ENCODE data around the gene RPRD1B.
"Not testable (repeated sequence)": the region's sequence is repeated elsewhere in the genome, so short reads cannot be mapped to it uniquely, and the experiment has no call there.

RPRD1B gene

DNA sequence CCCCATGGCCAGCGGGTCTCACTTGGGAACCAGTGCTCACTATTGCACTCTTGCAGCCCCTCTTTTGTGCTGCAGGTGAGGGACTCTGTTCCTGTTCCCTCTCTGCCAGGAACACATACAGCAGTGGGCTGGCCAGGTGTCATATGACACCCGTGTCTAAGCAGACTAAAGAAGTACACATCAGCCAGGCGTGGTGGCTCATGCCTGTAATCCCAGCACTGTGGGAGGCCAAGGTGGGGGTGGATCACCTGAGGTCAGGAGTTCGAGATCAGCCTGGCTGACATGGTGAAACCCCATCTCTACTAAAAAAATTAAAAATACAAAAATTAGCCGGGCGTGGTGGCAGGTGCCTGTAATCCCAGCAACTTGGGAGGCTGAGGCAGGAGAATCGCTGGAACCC is 74.4 kb downstream of the RPRD1B start:
- DNase-seq, result not testable (repeated sequence)

- DNase-seq, result no peak
Measured at GRCh38 chr20:38108438-38108985, 75.0 kb downstream of the RPRD1B start.

- no peak for DNase-seq
Measured at GRCh38 chr20:38108986-38109541, 75.5 kb downstream of the RPRD1B start.

DNA sequence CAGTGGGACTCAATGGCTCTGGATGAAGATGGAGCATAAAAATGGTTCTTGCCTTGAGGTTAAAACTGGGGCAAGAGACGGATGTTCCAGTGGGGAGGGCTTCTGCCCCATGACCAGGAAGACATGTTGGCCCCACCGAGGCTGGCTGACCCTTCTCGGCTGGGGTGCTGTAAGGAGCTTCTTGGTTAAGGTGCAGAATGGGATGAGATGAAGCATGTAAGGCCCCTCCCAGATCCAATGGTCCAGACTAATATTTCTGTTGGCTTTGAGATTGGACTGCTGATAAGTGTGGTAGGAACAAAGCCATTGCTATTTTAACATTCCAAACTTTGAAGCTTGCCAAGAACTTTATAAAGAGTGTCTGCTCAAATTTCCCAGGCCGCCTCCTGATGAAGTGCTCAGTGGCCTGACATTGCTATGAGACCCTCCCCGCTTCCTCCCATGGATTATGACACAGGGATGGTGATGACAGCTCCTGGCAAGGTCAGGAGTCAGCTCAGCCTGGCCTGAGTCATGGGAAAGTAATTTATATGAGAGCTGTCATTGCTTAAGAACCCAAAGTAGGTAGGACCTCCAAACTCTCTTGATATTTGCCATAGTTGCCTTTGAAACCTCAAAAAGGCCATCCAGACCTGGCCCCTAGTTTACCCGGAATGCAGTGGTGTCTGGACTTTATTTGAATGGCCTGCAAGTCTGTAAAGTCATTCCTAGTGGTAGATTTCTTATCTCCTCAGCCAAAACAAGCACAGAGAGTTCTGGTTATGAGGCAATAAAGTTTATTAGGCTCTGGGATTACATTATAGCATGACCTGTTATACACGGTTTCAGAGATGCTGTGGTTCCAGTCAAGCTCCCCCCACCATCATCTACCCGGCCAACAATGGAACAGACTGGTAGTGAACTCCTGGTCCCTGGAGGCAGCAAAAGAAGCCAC is 76.3 kb downstream of the RPRD1B start:
- no peak for DNase-seq

DNA sequence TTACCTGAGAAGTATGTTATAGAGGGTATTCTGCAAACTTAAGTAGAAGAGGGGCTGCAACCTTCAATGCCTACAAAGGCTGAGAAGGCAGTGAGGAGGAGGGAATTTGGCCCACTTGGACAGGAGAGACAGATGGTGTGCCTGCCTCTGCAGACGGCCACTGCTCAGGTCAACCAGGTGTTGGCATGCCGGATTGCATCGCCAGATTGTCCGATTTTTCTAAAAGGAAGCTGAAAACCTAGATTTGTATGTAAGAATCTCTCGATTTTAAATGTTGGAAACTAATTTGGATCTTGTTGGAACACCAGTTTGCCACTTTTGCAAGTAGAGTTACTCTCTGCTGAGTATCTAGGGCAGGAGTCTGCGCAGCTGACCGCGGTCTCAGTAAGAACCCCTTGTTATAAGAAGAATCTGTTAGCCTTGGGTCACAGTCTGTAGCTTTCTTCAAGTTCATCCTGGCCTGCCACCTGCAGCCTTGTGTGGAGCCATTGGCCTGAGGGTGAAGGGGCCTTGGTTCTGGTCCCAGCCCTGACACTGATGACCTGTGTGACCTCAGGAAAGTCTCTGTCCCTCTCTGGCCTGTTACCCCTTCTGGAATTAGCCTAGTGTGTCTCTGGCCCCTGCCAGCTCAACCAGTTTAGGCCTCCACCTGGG is 77.1 kb downstream of the RPRD1B start:
- no peak for DNase-seq

GRCh38 chr20:38111366-38112232 is 78.1 kb downstream of the RPRD1B start:
- DNase-seq, result no peak

GRCh38 chr20:38112261-38112929 is 78.8 kb downstream of the RPRD1B start:
- DNase-seq, result no peak

- no peak for DNase-seq
Measured at GRCh38 chr20:38112930-38113294, 79.4 kb downstream of the RPRD1B start.

DNA sequence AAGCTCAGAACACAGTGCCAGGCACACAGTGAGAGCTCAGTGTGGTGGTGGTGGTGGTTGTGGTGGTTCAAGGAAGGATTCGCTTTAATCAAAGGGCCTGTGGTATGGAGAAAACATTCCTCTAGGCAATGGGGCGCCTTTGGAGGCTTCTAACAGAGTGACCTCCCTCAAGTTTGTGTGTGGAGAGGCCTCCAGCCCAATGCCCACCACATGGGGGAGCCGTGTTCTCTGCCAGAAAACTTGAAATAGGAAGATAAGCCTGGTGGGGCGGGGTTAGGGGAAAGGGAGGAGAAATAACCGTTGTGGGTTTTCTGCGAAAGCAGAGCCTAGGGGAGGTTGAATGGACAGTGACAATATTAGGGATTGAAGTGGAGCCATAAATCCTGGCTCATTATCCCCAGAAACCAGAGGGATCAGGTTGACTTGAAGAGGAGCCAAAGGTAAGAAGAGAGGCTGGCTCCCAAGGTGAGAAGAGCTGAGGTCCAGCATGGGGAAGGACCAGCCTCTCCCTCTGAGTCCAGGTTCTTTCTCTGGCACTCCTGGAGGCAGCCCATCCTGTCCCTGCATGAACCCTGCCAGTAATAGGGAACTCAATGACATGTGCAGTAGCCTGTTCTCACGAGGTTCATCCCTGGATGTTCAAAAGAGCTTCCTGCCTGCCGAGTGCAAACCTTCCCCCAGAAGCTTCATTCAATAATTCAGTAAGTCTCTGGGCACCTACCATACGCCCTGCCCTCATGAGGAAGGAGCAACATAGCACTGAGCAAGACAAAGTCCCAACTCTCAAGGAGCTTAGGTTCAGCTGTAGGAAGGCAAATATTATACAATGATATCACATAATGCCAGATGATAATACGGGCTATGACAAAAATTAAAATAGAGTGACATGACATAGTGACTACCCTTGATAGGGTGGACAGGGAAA is 80.1 kb downstream of the RPRD1B start:
- no peak for DNase-seq

- no peak for DNase-seq
Measured at GRCh38 chr20:38114353-38114791, 80.8 kb downstream of the RPRD1B start.

DNA sequence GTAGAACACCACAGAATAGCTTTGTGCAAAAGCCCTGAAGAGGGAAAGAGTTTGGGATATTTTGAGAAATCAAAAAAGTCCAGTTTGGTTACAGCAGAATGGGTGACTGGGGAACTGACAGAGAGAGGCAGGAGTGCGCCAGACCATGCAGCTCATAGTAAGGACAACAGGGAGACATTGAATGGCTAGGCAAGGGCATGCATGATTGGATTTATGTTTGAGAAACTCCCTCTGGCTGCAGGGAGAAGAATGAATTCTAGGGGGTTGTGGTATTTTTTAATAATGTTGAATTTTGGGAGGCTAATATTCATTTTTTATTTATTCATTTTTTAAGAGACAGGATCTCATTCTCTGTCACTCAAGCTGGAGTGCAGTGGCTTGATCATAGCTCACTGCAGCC is 81.7 kb downstream of the RPRD1B start:
- no peak for DNase-seq

- no peak for DNase-seq
Measured at GRCh38 chr20:38115896-38116295, 82.3 kb downstream of the RPRD1B start.

GRCh38 chr20:38116409-38117165 is 83.0 kb downstream of the RPRD1B start:
- no peak for DNase-seq

DNA sequence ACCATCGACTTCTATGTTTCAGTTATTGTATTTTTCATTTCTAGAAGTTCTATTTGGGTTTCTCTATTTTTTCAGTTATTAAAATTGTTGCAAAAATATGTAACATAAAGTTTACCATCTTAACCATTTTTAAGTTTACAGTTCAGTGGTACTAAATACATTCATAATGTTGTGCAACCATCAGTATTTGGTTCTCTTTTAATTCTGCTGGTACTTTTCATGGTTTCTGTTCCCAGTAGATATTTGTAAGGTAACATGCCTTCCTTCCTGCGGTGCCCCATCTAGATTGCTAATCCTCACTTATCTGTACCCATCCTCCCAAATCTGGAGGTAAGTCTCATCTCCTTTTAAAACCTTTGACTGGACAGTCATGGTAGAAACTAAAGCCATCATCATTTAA is 83.7 kb downstream of the RPRD1B start:
- no peak for DNase-seq

DNA sequence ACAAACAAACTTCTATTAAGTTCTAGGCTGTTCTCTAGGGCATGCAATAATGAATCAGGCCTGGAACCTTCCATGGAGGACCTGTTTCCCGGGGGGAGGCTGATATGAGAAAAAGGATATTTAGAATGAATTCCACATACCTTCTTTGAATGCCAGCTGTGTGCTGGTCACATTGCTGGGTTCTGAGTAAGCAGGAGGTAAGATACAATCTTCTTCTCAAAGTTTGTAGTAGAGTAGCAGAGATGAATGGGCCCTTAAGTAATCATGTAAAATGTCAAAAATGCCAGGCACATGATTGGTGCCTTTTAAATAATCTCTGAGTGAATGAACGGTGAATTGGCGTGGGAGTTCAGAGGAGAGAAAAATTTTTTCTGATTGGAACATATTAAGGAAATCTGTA is 84.1 kb downstream of the RPRD1B start:
- DNase-seq, result no peak

- DNase-seq, result no peak
Measured at GRCh38 chr20:38119446-38119845, 85.9 kb downstream of the RPRD1B start.

- DNase-seq, result no peak
Measured at GRCh38 chr20:38120625-38120988, 87.1 kb downstream of the RPRD1B start.

GRCh38 chr20:38121741-38122140 is 88.2 kb downstream of the RPRD1B start:
- no peak for DNase-seq

DNA sequence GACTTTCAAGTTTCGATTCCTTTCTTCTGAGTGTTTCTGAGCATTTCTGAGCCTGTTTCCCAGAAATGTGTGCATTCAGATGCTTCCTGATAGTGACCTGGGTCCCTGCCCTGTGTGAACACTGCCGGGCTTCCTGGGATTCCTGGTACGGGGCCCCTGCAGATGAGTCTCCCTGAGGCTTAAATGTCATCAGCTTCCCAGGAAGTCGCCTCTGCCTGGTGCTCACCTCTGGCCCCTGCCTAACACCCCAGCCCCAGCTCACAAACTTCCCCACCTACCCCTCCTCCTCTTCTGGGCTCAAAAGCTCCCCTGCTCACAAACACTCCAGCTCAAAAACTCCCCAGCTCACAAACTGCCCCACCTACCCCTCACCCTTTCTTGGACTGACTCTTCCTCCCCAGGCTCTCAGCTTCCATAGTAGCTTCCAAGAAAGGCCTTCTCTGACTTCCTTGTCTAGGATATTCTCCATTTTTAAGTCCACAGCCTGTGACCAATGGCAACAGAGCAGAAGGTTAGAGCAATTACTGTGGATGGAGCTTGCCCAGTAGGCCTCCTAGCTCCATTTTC is 89.6 kb downstream of the RPRD1B start:
- no peak for DNase-seq
